ENCODE results near the gene PRAME. TPM values are rescaled to one million over a fixed set of nuclear protein-coding genes. Genes with fewer than 3 reads are reported as not detected.
"Not testable (repeated sequence)": the region's sequence is repeated elsewhere in the genome, so short reads cannot be mapped to it uniquely, and the experiment has no call there.

PRAME gene
- total and polyA plus RNA-seq, 8 donors: not detected

- no peak for TF ChIP-seq CTCF (IDR thresholded peaks at IDR 0.05)
- no peak overlapping the region for H3K4me3 ChIP-seq
- no peaks in the 10 kb centered on the region for H3K27me3 ChIP-seq
- no peaks in the 10 kb centered on the region for H3K9me3 ChIP-seq
- H3K4me1 ChIP-seq: no peaks in the 10 kb centered on the region
- H3K36me3 ChIP-seq: no peaks in the 10 kb centered on the region
- ATAC-seq (no peak), DNase-seq (no peak)
- intact Hi-C loops (cut with DNase I): no loop called here
- no peak overlapping the region for H3K27ac ChIP-seq
Observed at GRCh38 chr22:22534604-22535415, 24.3 kb downstream of the PRAME start.

GRCh38 chr22:22533863-22534262, 25.2 kb downstream of the PRAME start:
- intact Hi-C loops (cut with DNase I): no loop called here
- H3K4me1 ChIP-seq: no peaks in the 10 kb centered on the region

GRCh38 chr22:22533417-22533816, 25.6 kb downstream of the PRAME start:
- Histone ChIP-seq H3K27ac (no peak overlapping the region), H3K9me3 (no peaks in the 10 kb centered on the region), H3K36me3 (no peaks in the 10 kb centered on the region), H3K4me3 (no peak overlapping the region), H3K27me3 (no peaks in the 10 kb centered on the region), H3K4me1 (no peaks in the 10 kb centered on the region)
- TF ChIP-seq CTCF (IDR thresholded peaks at IDR 0.05): no peak
- intact Hi-C loops (cut with DNase I): no loop called here
- ATAC-seq (no peak), DNase-seq (no peak)

More at GRCh38 chr22:22533863-22534262, 25.2 kb downstream of the PRAME start:
- H3K27me3 ChIP-seq: no peaks in the 10 kb centered on the region
- no peak overlapping the region for H3K27ac ChIP-seq
- no peaks in the 10 kb centered on the region for H3K36me3 ChIP-seq
- DNase-seq (no peak), ATAC-seq (no peak)
- H3K4me3 ChIP-seq: no peak overlapping the region
- no peak for TF ChIP-seq CTCF (IDR thresholded peaks at IDR 0.05)
- H3K9me3 ChIP-seq: no peaks in the 10 kb centered on the region

GRCh38 chr22:22532547-22533071, 26.5 kb downstream of the PRAME start:
- H3K27ac ChIP-seq; H3K36me3 ChIP-seq; ATAC-seq; H3K9me3 ChIP-seq; H3K4me1 ChIP-seq; H3K4me3 ChIP-seq; intact Hi-C loops (cut with DNase I); DNase-seq; H3K27me3 ChIP-seq: not testable (repeated sequence)

GRCh38 chr22:22531770-22532546, 27.1 kb downstream of the PRAME start:
- ATAC-seq: no peak
- H3K27ac ChIP-seq: no peak overlapping the region
- intact Hi-C loops (cut with DNase I): no loop called here

More at GRCh38 chr22:22531770-22532546, 27.1 kb downstream of the PRAME start:
- DNase-seq: no peak
- H3K9me3 ChIP-seq: no peaks in the 10 kb centered on the region
- no peaks in the 10 kb centered on the region for H3K36me3 ChIP-seq
- H3K4me3 ChIP-seq: no peak overlapping the region
- H3K27me3 ChIP-seq: no peaks in the 10 kb centered on the region
- H3K4me1 ChIP-seq: no peaks in the 10 kb centered on the region
- TF ChIP-seq CTCF (IDR thresholded peaks at IDR 0.05): no peak

Measured in left lung (tissue), 10 donors.